Measurements from ENCODE around the gene MTUS2.

DNA sequence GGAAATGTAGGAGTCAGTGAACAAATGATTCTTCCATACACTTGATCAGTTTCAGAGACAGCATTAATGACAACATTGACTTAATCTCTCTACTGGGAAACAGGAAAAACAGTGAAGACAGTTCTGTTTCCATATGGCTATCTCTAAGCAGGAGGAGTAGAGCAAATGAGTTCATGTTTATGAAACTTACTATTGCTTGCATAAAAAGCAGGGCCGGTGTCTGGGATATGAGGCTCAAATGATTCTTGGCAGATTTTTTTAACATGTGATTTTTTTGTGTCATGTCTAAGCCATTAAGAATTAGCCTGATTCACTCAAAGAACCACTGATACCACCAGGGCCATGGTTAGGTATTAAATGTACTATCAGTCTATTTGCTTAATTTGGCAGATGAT is 633.5 kb downstream of the MTUS2 start:
- TF ChIP-seq, protein P1, sequence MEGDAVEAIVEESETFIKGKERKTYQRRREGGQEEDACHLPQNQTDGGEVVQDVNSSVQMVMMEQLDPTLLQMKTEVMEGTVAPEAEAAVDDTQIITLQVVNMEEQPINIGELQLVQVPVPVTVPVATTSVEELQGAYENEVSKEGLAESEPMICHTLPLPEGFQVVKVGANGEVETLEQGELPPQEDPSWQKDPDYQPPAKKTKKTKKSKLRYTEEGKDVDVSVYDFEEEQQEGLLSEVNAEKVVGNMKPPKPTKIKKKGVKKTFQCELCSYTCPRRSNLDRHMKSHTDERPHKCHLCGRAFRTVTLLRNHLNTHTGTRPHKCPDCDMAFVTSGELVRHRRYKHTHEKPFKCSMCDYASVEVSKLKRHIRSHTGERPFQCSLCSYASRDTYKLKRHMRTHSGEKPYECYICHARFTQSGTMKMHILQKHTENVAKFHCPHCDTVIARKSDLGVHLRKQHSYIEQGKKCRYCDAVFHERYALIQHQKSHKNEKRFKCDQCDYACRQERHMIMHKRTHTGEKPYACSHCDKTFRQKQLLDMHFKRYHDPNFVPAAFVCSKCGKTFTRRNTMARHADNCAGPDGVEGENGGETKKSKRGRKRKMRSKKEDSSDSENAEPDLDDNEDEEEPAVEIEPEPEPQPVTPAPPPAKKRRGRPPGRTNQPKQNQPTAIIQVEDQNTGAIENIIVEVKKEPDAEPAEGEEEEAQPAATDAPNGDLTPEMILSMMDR (IDR thresholded peaks at IDR 0.05; ENCODE audit: insufficient read depth, low read length): no peak
- TF ChIP-seq SPI1 (IDR thresholded peaks at IDR 0.05; ENCODE audit: borderline replicate concordance, low read depth) (no peak), POLR2AphosphoS5 (IDR thresholded peaks at IDR 0.05; ENCODE audit: low read depth) (no peak)
- TF ChIP-seq, protein P2, sequence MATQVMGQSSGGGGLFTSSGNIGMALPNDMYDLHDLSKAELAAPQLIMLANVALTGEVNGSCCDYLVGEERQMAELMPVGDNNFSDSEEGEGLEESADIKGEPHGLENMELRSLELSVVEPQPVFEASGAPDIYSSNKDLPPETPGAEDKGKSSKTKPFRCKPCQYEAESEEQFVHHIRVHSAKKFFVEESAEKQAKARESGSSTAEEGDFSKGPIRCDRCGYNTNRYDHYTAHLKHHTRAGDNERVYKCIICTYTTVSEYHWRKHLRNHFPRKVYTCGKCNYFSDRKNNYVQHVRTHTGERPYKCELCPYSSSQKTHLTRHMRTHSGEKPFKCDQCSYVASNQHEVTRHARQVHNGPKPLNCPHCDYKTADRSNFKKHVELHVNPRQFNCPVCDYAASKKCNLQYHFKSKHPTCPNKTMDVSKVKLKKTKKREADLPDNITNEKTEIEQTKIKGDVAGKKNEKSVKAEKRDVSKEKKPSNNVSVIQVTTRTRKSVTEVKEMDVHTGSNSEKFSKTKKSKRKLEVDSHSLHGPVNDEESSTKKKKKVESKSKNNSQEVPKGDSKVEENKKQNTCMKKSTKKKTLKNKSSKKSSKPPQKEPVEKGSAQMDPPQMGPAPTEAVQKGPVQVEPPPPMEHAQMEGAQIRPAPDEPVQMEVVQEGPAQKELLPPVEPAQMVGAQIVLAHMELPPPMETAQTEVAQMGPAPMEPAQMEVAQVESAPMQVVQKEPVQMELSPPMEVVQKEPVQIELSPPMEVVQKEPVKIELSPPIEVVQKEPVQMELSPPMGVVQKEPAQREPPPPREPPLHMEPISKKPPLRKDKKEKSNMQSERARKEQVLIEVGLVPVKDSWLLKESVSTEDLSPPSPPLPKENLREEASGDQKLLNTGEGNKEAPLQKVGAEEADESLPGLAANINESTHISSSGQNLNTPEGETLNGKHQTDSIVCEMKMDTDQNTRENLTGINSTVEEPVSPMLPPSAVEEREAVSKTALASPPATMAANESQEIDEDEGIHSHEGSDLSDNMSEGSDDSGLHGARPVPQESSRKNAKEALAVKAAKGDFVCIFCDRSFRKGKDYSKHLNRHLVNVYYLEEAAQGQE (IDR thresholded peaks at IDR 0.05; ENCODE audit: insufficient replicate concordance, low read depth): no peak

Data from HL-60 (cell line).